Left lobe of liver (tissue), 2 donors: Measurements from ENCODE around the gene OTOA. TPM values are rescaled to one million over a fixed set of nuclear protein-coding genes. Genes with fewer than 3 reads are reported as not detected.
"Not testable (repeated sequence)": the region's sequence is repeated elsewhere in the genome, so short reads cannot be mapped to it uniquely, and the experiment has no call there.

Source experiments
- ATAC-seq: fragments of 200-7000 bp; cut with Tn5 transposase; one replicate; pipeline ENCODE4 v1.9.1; 2020; ENCODE audit warnings: mild to moderate bottlenecking, moderate library complexity
- DNase-seq: peaks from one replicate; pipeline ENCODE4 v3.0.0-alpha.2; 2020; ENCODE audit warnings: low spot score
- total RNA-seq: library from RNA; stranded (reverse); gene quantifications from one replicate; pipeline ENCODE4 v1.2.1, GENCODE V29; 2021
- donor health status: DM: no; HTN: no; CAD: no; lungs with moderate emphysema.
- donor health status: DM: no; HTN: yes; CAD: no.

Gene OTOA
- total RNA-seq, 1 donor from 2014 or later: 0.10 TPM

DNA sequence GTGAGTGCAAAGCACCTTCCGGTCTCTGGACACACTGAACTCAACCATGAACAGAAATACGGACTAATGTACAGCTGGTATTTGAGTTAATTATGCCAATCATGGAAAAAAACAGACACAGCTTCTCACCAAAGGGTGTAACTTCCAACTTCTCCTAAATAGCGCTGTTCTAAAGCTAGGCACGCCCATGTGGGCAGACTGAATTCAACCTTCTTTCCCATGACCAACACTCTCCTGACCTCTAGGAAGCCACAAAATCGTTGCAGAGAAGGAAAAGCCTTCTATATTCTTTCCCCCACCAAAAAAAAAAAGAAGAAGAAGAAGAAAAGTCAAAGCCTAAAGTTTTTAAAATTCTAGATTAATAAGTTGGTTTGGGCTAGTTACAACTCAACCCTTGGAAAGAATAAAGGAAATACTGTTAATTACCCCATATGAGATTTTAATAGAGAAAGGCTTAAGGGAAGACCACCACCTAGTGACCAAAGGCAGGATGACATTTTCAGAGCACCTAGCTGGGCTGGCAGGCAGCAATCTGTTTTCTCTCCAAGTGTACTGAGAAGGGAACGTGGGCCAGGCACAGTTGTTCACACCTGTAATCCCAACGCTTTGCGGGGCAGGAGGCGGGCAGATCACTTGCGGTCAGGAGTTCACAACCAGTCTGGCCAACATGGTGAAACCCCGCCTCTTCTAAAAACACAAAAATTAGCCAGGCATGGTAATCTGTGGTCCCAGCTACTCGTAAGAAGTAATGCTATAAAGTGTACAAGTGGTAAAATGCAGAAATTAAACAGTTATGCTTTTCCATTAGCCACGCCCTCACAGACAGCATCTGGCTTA is 138.0 kb downstream of the OTOA start:
- peak; percentile 96 for ATAC-seq

DNA sequence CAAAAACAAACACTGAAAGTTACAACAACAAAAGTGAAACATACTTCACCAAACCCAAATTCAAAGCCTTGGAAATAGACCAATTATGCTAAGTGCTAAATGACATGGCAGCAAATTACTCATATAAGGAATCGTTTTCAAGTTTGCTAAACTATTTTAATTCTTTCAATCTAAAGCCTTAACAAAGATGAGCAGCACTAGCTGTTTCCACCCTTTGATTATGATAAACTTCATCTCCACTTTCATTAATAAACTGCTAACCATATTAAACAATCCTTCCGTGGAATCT is 138.6 kb downstream of the OTOA start:
- ATAC-seq, DNase-seq: not testable (repeated sequence)

More for the DNA sequence above, 138.0 kb downstream of the OTOA start:
- DNase-seq: not testable (repeated sequence)

Other genes starting within 250 kb of the OTOA start
- 11.4 TPM for gene METTL9, start 64.4 kb upstream of the OTOA start, total RNA-seq
- gene IGSF6, start 11.4 kb upstream of the OTOA start, total RNA-seq: 2.8 TPM
- 58.3 TPM for gene NPIPB4, start 193.8 kb downstream of the OTOA start, total RNA-seq